ENCODE measurements around the gene GPR108.

Gene GPR108

GRCh38 chr19:6736169-6736916 lies 1.0 kb downstream of the GPR108 start:
- H3K9me3 ChIP-seq (ENCODE audit: severe bottlenecking) = no peaks in the 10 kb centered on the region
- H3K36me3 ChIP-seq (ENCODE audit: low read depth) = peaks cover 8% of the 10 kb centered on the region
- no peaks in the 10 kb centered on the region for H3K27me3 ChIP-seq (ENCODE audit: insufficient read depth, poor library complexity, severe bottlenecking)
- peak overlapping the region; percentile 85 for H3K27ac ChIP-seq (ENCODE audit: poor library complexity, severe bottlenecking)
- peaks cover 14% of the 10 kb centered on the region for H3K4me1 ChIP-seq (ENCODE audit: insufficient read depth, poor library complexity, severe bottlenecking)
- H3K4me3 ChIP-seq (ENCODE audit: severe bottlenecking) = peak overlapping the region; percentile 81
- DNase-seq (ENCODE audit: low spot score) (no peak), ATAC-seq (ENCODE audit: low read depth) (peak; percentile 24)
- peak; percentile 62 for TF ChIP-seq CTCF (IDR thresholded peaks at IDR 0.05; ENCODE audit: poor library complexity, severe bottlenecking)

GRCh38 chr19:6735181-6735911 lies 2.0 kb downstream of the GPR108 start:
- H3K4me1 ChIP-seq (ENCODE audit: insufficient read depth, poor library complexity, severe bottlenecking) = peaks cover 14% of the 10 kb centered on the region
- no peaks in the 10 kb centered on the region for H3K27me3 ChIP-seq (ENCODE audit: insufficient read depth, poor library complexity, severe bottlenecking)
- TF ChIP-seq CTCF (IDR thresholded peaks at IDR 0.05; ENCODE audit: poor library complexity, severe bottlenecking) = no peak
- peak overlapping the region; percentile 81 for H3K4me3 ChIP-seq (ENCODE audit: severe bottlenecking)
- no peaks in the 10 kb centered on the region for H3K9me3 ChIP-seq (ENCODE audit: severe bottlenecking)
- peaks cover 4% of the 10 kb centered on the region; the same call in 1 of the 2 replicates for H3K36me3 ChIP-seq (ENCODE audit: low read depth)
- no peak for DNase-seq (ENCODE audit: low spot score)
- H3K27ac ChIP-seq (ENCODE audit: poor library complexity, severe bottlenecking) = peak overlapping the region; percentile 85
- ATAC-seq (ENCODE audit: low read depth) = no peak

- DNase-seq (ENCODE audit: low spot score) (no peak), ATAC-seq (ENCODE audit: low read depth) (no peak)
- Histone ChIP-seq H3K4me1 (ENCODE audit: insufficient read depth, poor library complexity, severe bottlenecking) (peaks cover 14% of the 10 kb centered on the region), H3K27me3 (ENCODE audit: insufficient read depth, poor library complexity, severe bottlenecking) (no peaks in the 10 kb centered on the region), H3K27ac (ENCODE audit: poor library complexity, severe bottlenecking) (no peak overlapping the region), H3K9me3 (ENCODE audit: severe bottlenecking) (no peaks in the 10 kb centered on the region), H3K4me3 (ENCODE audit: severe bottlenecking) (no peak overlapping the region), H3K36me3 (ENCODE audit: low read depth) (peaks cover 4% of the 10 kb centered on the region; the same call in 1 of the 2 replicates)
- TF ChIP-seq CTCF (IDR thresholded peaks at IDR 0.05; ENCODE audit: poor library complexity, severe bottlenecking) = no peak
These were observed 3.2 kb downstream of the GPR108 start for GRCh38 chr19:6734096-6734696.

GRCh38 chr19:6733338-6734095 lies 3.9 kb downstream of the GPR108 start:
- no peaks in the 10 kb centered on the region for H3K9me3 ChIP-seq (ENCODE audit: severe bottlenecking)
- no peak for TF ChIP-seq CTCF (IDR thresholded peaks at IDR 0.05; ENCODE audit: poor library complexity, severe bottlenecking)
- DNase-seq (ENCODE audit: low spot score) = no peak
- ATAC-seq (ENCODE audit: low read depth) = no peak
- H3K27ac ChIP-seq (ENCODE audit: poor library complexity, severe bottlenecking) = no peak overlapping the region
- H3K27me3 ChIP-seq (ENCODE audit: insufficient read depth, poor library complexity, severe bottlenecking) = no peaks in the 10 kb centered on the region
- peaks cover 4% of the 10 kb centered on the region; the same call in 1 of the 2 replicates for H3K36me3 ChIP-seq (ENCODE audit: low read depth)
- peaks cover 7% of the 10 kb centered on the region for H3K4me1 ChIP-seq (ENCODE audit: insufficient read depth, poor library complexity, severe bottlenecking)
- no peak overlapping the region for H3K4me3 ChIP-seq (ENCODE audit: severe bottlenecking)
